Duodenal mucosa (tissue), 2 donors: Measurements from ENCODE around the gene SMIM35.

Experiments used
- H3K27ac ChIP-seq: one replicate; pipeline ENCODE4 v1.7.0; 2013; ENCODE audit warnings: low read depth, low read length
- H3K27me3 ChIP-seq, 2 donors: one replicate each; pipeline ENCODE4 v1.7.0; 2013; ENCODE audit warnings: low read length in 2 of 2, control low read depth in 1 of 2; ENCODE audit not compliant: insufficient read depth in 2 of 2, control insufficient read depth in 1 of 2
- H3K36me3 ChIP-seq, 2 donors: one replicate each; pipeline ENCODE4 v1.7.0; 2013; ENCODE audit warnings: low read length in 2 of 2, control low read depth in 1 of 2; ENCODE audit not compliant: insufficient read depth in 2 of 2, control insufficient read depth in 1 of 2
- H3K4me1 ChIP-seq, 2 donors: one replicate each; pipeline ENCODE4 v1.7.0; 2013; ENCODE audit warnings: low read length in 2 of 2, control low read depth in 1 of 2; ENCODE audit not compliant: insufficient read depth in 2 of 2, control insufficient read depth in 1 of 2
- H3K4me3 ChIP-seq, 2 donors: one replicate each; pipeline ENCODE4 v1.7.0; 2013; ENCODE audit warnings: low read length in 2 of 2, low read depth in 1 of 2
- H3K9ac ChIP-seq, 2 donors: one replicate each; pipeline ENCODE4 v1.7.0; 2013; ENCODE audit warnings: low read length in 2 of 2, low read depth in 1 of 2
- H3K9me3 ChIP-seq, 2 donors: one replicate each; pipeline ENCODE4 v1.7.0; 2013; ENCODE audit warnings: low read length in 2 of 2, control low read depth in 1 of 2; ENCODE audit not compliant: control insufficient read depth in 1 of 2

The SMIM35 gene

DNA sequence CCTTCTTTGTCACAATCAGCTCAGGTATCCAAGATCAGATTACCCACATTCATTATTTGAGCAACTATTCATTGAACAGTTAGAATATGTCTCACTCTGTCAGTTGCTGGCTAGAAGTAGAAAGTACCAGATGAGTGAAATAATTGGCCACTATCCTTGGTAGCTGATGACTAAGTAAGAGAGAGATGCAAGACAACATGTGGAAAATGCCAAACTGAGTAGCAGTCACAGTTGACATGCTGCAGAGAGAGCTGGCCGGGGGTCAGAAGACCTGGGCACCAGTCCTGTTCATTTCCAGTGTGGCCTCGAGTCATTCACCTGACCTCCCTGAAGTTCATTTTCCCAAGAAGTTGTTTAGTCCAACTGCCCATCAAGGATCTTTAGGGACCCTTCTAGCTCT is 22.5 kb upstream of the SMIM35 start:
- Histone ChIP-seq H3K9me3 (no peaks in the 10 kb centered on the region), H3K36me3 (peaks cover 20 to 60% of the 10 kb centered on the region in 2 donors), H3K27me3 (no peaks in the 10 kb centered on the region), H3K9ac (no peak overlapping the region), H3K27ac (no peak overlapping the region), H3K4me3 (no peak overlapping the region), H3K4me1 (peaks cover 3 to 6% of the 10 kb centered on the region in 2 donors)

DNA sequence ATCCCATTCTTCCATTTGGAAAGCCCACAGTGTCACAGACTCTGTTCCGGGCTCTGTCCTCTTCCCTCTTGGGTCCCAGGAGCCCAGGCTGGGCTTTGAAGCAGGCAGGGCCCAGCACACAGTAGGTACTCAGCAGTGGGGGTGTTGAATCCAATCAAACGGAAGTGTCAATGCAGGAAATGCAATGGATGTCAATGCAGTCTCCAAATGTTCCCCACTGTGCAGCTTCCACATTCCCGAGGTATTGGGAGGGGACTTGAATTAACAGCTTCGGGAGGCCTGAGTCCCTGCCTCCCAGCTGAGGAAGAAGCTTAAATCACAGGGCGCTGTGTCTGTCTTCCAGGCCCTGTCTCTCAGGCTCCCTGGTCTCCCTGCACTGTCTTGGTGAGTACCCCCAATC is 21.8 kb upstream of the SMIM35 start:
- no peak overlapping the region for H3K9ac ChIP-seq
- H3K27me3 ChIP-seq: no peaks in the 10 kb centered on the region
- no peak overlapping the region for H3K4me3 ChIP-seq
- H3K27ac ChIP-seq: no peak overlapping the region
- peaks cover 3 to 6% of the 10 kb centered on the region in 2 donors for H3K4me1 ChIP-seq
- H3K36me3 ChIP-seq: peaks cover 17 to 67% of the 10 kb centered on the region in 2 donors
- H3K9me3 ChIP-seq: no peaks in the 10 kb centered on the region

DNA sequence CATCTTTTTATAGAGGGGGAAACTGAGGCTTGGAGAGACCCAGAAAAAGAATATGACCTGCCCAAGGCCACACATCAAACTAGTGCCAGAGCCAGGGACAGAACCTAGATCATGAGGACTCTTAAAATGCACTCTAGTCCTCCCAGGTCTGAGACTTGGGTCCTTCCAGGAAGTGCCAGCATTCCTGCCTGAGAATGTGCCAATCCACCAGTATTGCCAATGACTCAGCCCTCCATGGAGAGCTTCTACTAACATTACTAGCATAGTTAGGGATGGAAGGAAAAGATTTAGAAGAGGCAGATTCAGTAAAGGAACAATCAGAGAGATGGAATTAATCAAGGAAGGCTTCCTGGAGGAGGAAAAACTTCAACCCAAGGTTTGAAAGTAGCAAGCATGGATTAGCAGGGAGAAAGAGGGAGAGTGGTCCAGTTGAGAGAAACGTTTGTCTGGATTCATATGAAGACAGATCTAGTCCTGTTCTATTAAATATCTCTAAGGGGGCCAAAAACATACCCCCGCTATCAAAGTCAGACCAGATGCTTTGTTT is 20.1 kb upstream of the SMIM35 start:
- H3K27ac ChIP-seq: no peak overlapping the region
- H3K9me3 ChIP-seq: no peaks in the 10 kb centered on the region
- H3K36me3 ChIP-seq: peaks cover 14 to 63% of the 10 kb centered on the region in 2 donors
- no peak overlapping the region for H3K4me3 ChIP-seq
- peaks cover 3 to 6% of the 10 kb centered on the region in 2 donors for H3K4me1 ChIP-seq
- no peak overlapping the region for H3K9ac ChIP-seq
- no peaks in the 10 kb centered on the region for H3K27me3 ChIP-seq

DNA sequence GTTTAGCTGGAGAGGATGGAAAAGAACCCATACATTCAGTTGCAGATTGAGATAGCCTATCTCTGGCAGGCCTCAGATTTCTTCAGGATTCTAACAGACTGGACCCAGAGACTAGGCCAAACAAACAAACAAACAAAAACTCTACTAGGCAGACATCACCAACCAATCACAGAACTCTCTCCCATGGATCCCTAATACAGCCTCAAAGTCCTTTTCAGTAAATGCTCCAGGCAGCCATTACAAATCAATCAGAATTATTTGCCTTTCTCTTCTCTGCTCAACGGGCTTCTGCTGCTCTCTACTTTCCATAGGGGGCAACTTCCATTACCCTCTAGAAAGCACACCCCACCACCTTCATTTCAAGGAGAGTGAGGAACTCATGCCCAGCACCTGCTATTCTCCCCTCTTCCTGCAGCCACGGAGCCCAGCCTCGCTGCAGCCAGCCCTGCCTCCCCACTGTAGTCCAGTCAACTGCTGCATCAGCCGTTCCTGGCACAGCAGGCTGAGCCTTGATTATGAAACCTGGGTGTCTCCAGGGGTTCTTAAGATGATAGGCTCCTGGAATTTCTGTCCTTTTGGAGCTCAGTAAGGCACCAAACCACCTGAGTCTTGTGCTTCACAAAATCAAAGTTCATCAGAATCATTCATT is 19.0 kb upstream of the SMIM35 start:
- Histone ChIP-seq H3K27me3 (no peaks in the 10 kb centered on the region), H3K27ac (no peak overlapping the region), H3K9ac (no peak overlapping the region), H3K36me3 (peaks cover 14 to 68% of the 10 kb centered on the region in 2 donors), H3K4me3 (no peak overlapping the region), H3K9me3 (no peaks in the 10 kb centered on the region), H3K4me1 (peaks cover 0 to 2% of the 10 kb centered on the region in 2 donors)

DNA sequence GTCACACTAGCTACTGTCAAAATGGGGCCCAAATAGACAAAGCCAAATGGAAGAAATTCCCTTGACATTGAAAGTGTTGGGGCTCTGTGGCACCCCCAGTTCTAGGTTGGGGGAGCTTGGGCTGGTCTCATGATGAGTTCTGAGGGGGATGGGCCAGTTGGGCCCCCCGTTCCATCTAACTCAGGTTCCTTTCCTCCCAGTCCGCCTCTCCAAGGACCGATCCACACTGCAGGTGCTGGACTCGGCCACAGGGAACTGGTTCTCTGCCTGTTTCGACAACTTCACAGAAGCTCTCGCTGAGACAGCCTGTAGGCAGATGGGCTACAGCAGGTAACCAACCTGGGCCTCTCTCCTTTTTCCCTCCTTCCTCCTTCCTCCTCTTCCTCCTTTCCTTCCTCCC is 17.7 kb upstream of the SMIM35 start:
- no peak overlapping the region for H3K4me3 ChIP-seq
- H3K27ac ChIP-seq: no peak overlapping the region
- no peaks in the 10 kb centered on the region for H3K4me1 ChIP-seq
- H3K9ac ChIP-seq: no peak overlapping the region
- no peaks in the 10 kb centered on the region for H3K9me3 ChIP-seq
- H3K27me3 ChIP-seq: no peaks in the 10 kb centered on the region
- H3K36me3 ChIP-seq: peaks cover 12 to 75% of the 10 kb centered on the region in 2 donors

DNA sequence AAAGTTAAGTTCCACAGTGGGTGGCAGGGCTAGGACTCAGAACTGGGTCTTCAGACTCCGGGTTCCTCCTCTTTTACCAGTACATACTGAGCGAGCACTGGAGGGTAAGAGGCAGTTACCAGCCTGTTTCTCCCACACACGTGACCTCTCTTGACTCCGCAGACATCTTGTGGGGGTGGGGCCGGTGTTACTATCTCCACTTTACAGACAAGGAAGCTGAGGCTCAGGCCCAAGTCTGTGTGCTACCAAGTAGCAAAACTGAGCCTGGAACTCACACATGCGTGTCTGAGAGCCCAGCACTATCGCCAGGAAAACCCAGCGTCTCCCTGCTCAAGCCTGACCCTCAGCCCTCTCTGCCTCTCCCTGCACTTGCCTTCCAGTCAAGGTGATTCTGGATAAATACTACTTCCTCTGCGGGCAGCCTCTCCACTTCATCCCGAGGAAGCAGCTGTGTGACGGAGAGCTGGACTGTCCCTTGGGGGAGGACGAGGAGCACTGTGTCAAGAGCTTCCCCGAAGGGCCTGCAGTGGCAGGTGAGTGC is 16.0 kb upstream of the SMIM35 start:
- Histone ChIP-seq H3K4me1 (no peaks in the 10 kb centered on the region), H3K27me3 (no peaks in the 10 kb centered on the region), H3K4me3 (no peak overlapping the region), H3K9me3 (no peaks in the 10 kb centered on the region), H3K36me3 (peaks cover 12 to 69% of the 10 kb centered on the region in 2 donors), H3K27ac (no peak overlapping the region), H3K9ac (no peak overlapping the region)

DNA sequence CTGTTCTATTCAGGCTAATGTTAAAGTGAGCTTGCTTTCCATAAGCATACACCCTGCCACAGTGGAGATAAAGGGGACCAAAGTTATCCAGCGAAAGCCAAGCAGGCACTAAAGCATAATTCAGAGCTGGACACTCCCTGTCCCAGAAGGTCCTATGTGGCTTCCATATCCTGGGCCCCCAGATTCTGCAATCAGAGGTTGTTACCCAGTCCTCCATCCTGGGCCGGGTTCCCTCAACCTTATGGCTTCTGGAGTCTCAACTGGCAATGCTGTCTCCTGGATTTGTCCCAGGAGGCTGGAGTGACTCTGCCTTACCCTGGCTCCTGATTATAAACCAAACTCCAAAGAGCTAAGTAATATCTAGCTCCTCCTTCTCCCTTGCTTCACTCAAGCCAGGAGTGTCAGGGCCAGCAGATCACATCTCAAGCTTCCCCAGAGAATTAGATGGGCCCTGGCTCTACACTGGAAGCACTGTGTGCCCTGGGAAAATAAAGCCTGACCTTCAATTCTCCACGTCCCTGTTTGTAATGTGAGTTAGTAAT is 14.0 kb upstream of the SMIM35 start:
- Histone ChIP-seq H3K27me3 (no peaks in the 10 kb centered on the region), H3K9ac (no peak overlapping the region), H3K27ac (no peak overlapping the region), H3K4me1 (peaks cover under 1 to 5% of the 10 kb centered on the region in 2 donors), H3K9me3 (no peaks in the 10 kb centered on the region), H3K36me3 (peaks cover 5 to 52% of the 10 kb centered on the region in 2 donors), H3K4me3 (no peak overlapping the region)

DNA sequence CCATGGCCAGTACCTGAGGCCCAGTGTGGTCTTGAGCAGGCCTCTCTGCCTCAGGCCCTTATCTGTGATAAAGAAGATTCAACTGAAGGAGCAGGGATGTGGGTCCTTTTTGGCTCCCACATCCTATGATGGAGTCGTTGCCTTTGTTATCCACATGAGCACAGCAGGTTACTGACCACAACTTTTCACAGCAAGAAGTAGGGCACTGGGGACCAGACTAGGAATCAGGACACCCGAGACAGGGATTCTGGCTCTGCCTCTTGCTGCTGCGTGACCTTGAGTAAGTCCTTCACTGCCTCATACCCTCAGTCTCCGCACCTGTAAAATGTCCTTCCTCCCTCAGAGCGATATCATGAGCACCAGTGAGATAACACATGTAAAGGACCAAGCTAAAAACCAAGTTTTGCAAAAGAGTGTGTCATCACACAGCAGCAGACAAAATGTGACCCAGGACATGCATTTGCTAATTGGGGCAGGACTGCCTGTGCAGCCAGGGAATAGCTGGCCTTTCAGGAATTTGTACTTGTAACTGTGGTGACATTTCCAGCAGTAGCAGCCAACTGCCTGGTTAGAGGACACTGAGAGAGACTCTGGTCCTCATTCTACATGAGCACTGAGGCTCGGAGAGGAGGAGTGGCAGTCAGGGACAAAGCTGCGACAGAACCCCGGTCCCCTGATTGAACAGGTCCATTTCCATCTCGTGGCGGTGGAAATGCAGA is 13.2 kb upstream of the SMIM35 start:
- Histone ChIP-seq H3K9ac (no peak overlapping the region), H3K4me1 (peaks cover 4 to 11% of the 10 kb centered on the region in 2 donors), H3K36me3 (peaks cover 5 to 50% of the 10 kb centered on the region in 2 donors), H3K27ac (no peak overlapping the region), H3K27me3 (no peaks in the 10 kb centered on the region), H3K9me3 (no peaks in the 10 kb centered on the region), H3K4me3 (no peak overlapping the region)

DNA sequence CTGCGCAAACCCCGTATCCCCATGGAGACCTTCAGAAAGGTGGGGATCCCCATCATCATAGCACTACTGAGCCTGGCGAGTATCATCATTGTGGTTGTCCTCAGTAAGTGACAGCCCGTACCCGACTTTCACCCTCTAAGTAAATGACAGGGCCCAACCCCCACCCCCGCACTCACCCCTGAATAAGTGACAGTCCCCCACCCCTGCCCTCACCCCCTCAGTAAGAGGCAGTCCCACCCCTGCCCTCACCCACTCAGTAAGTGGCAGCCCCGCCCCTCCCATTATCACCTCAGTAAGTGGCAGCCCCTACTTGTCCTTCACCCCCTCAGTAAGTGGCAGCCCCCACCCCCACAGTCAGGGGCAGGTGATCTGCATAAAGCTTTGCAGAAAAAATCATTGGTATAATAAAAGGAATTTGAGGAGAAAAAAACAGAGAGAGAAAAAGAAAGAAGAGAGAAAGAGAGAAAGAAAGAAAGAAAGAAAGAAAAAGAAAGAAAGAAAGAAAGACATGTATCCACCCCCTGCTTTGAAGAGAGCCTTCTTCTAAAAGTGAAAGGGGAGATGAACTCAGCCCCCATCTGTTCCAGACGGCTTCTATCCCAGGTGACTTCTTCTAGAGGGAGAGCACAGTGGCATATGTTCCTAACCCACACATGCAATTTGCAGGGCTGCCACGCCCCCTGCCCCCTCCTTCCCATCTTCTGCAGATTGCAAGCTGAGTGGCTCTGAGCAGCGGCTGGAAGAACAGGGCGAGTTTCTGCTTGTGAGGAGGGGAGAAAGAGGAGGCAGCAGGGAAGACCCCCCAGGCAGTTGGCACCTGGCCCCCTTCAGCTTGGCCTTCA is 12.5 kb upstream of the SMIM35 start:
- H3K27ac ChIP-seq: no peak overlapping the region
- no peaks in the 10 kb centered on the region for H3K9me3 ChIP-seq
- H3K27me3 ChIP-seq: no peaks in the 10 kb centered on the region
- peaks cover 4 to 11% of the 10 kb centered on the region in 2 donors for H3K4me1 ChIP-seq
- H3K4me3 ChIP-seq: no peak overlapping the region
- H3K36me3 ChIP-seq: peaks cover 5 to 48% of the 10 kb centered on the region in 2 donors
- no peak overlapping the region for H3K9ac ChIP-seq
